ENCODE measurements around the gene CSKMT. TPM values are rescaled to one million over a fixed set of nuclear protein-coding genes. Genes with fewer than 3 reads are reported as not detected.

The CSKMT gene
- total RNA-seq, 4 donors from 2014 or later: 1.1 to 10.5 (median 7.0) TPM

GRCh38 chr11:62712276-62712812 is 47.2 kb downstream of the CSKMT start:
- no peak overlapping the region for H3K27ac ChIP-seq
- H3K9me3 ChIP-seq: no peaks in the 10 kb centered on the region
- no peak overlapping the region for H3K4me3 ChIP-seq
- no peak for DNase-seq
- TF ChIP-seq CTCF (IDR thresholded peaks at IDR 0.05) (no peak), POLR2A (IDR thresholded peaks at IDR 0.05) (no peak)
- H3K27me3 ChIP-seq: no peaks in the 10 kb centered on the region
- peaks cover 9 to 73% (median 29%) of the 10 kb centered on the region in 3 donors for H3K36me3 ChIP-seq
- 72 to 75% methylated on average over 6 of the region's 6 CpGs for WGBS, 2 donors
- H3K4me1 ChIP-seq: peaks cover 13 to 52% (median 15%) of the 10 kb centered on the region in 3 donors
- intact Hi-C loops (cut with DNase I): no loop called here

- Histone ChIP-seq H3K36me3 (peaks cover 13 to 78% (median 33%) of the 10 kb centered on the region in 3 donors), H3K27ac (no peak overlapping the region)
- TF ChIP-seq CTCF (IDR thresholded peaks at IDR 0.05): no peak
- no peak for TF ChIP-seq POLR2A (IDR thresholded peaks at IDR 0.05)
Observed at GRCh38 chr11:62712861-62713260, 47.7 kb downstream of the CSKMT start.

DNA sequence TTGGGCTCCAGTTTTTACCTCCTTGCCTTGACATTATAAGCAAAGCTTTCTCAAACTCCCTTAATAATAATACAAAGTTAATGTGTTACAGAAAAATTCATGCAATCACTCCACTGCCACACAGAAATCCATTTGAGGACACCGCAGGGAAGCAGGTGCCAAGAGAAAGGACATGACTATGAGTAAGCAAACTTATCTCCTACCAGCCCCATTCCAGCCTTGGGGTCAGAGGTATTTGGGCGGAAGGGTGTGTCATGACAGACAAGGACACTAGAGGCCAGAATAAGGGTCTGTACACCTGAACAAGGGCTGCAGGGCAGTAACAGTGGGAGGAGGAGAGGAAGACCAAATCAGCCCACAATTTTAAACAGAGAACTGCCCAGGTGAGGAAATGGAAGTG is 48.2 kb downstream of the CSKMT start:
- WGBS, 2 donors: 68 to 73% methylated on average over 2 of the region's 2 CpGs
- no peaks in the 10 kb centered on the region for H3K27me3 ChIP-seq
- intact Hi-C loops (cut with DNase I): no loop called here
- no peak overlapping the region for H3K4me3 ChIP-seq
- no peak for DNase-seq
- peaks cover 18 to 83% (median 33%) of the 10 kb centered on the region in 3 donors for H3K36me3 ChIP-seq
- H3K4me1 ChIP-seq: peaks cover 13 to 52% (median 13%) of the 10 kb centered on the region in 3 donors
- H3K9me3 ChIP-seq: no peaks in the 10 kb centered on the region
- peak overlapping the region in 1 of 4 donors; percentile 14 for H3K27ac ChIP-seq
- no peak for TF ChIP-seq CTCF (IDR thresholded peaks at IDR 0.05)
- no peak for TF ChIP-seq POLR2A (IDR thresholded peaks at IDR 0.05)

More at GRCh38 chr11:62712861-62713260, 47.7 kb downstream of the CSKMT start:
- no peak for DNase-seq
- H3K4me1 ChIP-seq: peaks cover 13 to 52% (median 15%) of the 10 kb centered on the region in 3 donors
- no peak overlapping the region for H3K4me3 ChIP-seq
- intact Hi-C loops (cut with DNase I): no loop called here
- H3K27me3 ChIP-seq: no peaks in the 10 kb centered on the region
- no peaks in the 10 kb centered on the region for H3K9me3 ChIP-seq
- WGBS, 2 donors: 51 to 54% methylated on average over 3 of the region's 3 CpGs

- intact Hi-C loops (cut with DNase I): no loop called here
- DNase-seq: no peak
- no peaks in the 10 kb centered on the region for H3K9me3 ChIP-seq
- no peaks in the 10 kb centered on the region for H3K27me3 ChIP-seq
- peaks cover 31 to 100% (median 48%) of the 10 kb centered on the region in 3 donors for H3K36me3 ChIP-seq
- peaks cover 0 to 43% (median 2%) of the 10 kb centered on the region in 3 donors for H3K4me1 ChIP-seq
- 82 to 89% methylated on average over 18 of the region's 24 CpGs for WGBS, 2 donors
- TF ChIP-seq CTCF (IDR thresholded peaks at IDR 0.05) (no peak), POLR2A (IDR thresholded peaks at IDR 0.05) (no peak)
- H3K4me3 ChIP-seq: no peak overlapping the region
- H3K27ac ChIP-seq: no peak overlapping the region
Observed at GRCh38 chr11:62715150-62716130, 50.3 kb downstream of the CSKMT start.

DNA sequence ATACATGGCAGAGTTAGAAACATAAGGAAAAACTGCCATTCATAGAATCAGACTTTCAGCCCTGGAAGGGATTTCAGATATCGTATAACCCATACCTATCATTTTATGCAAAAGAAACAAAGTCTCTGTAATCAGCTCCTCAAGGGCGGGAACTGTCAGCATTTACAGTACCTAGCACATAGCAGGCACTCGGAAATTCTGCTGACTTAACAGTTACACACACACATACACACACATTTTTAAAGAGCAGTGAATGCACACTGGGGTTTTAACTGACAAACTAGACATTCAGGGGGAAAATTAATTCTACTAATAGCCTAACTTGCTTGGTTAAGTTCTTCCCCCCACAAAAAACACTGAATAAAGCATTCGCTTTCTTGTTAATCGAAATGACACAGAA is 51.1 kb downstream of the CSKMT start:
- intact Hi-C loops (cut with DNase I): no loop called here
- TF ChIP-seq POLR2A (IDR thresholded peaks at IDR 0.05): no peak
- no peak for TF ChIP-seq CTCF (IDR thresholded peaks at IDR 0.05)
- H3K27me3 ChIP-seq: no peaks in the 10 kb centered on the region
- no peak overlapping the region for H3K4me3 ChIP-seq
- no peaks in the 10 kb centered on the region for H3K9me3 ChIP-seq
- 90 to 95% methylated on average over 5 of the region's 5 CpGs for WGBS, 2 donors
- H3K4me1 ChIP-seq: peaks cover 0 to 39% (median 0%) of the 10 kb centered on the region in 3 donors
- peaks cover 36 to 100% (median 55%) of the 10 kb centered on the region in 3 donors for H3K36me3 ChIP-seq
- no peak for DNase-seq
- H3K27ac ChIP-seq: peak overlapping the region in 1 of 4 donors; percentile 9

Measured in esophagus squamous epithelium (tissue), 5 donors.